ENCODE measurements around the gene HNRNPUL2. TPM values are rescaled to one million over a fixed set of nuclear protein-coding genes. Genes with fewer than 3 reads are reported as not detected.
"Not testable (repeated sequence)": the region's sequence is repeated elsewhere in the genome, so short reads cannot be mapped to it uniquely, and the experiment has no call there.

The HNRNPUL2 gene
- 4.1 and 5.1 TPM in 2 replicates for total RNA-seq (2014; rRNA removed; shearing (Covaris generic))
- 31.5 and 34.6 TPM in 2 replicates for polyA plus RNA-seq (2015; cell fraction: cytosol; rRNA removed)
- polyA plus RNA-seq (2015; cell fraction: nucleus; rRNA removed) = 16.6 and 17.5 TPM in 2 replicates

GRCh38 chr11:62727165-62727871 lies at the start of gene HNRNPUL2:
TSS of gene HNRNPUL2 (minus strand) at chr11:62727457. CDS start at chr11:62727156, 301 bp downstream.
- in situ Hi-C loops (cut with HindIII; ENCODE audit: low pct_unique_long_range_greater_than_20kb, low sequenced_read_pairs) = no loop called here
- peak; percentile 97 for DNase-seq (ENCODE audit: low read depth, low spot score)

DNA sequence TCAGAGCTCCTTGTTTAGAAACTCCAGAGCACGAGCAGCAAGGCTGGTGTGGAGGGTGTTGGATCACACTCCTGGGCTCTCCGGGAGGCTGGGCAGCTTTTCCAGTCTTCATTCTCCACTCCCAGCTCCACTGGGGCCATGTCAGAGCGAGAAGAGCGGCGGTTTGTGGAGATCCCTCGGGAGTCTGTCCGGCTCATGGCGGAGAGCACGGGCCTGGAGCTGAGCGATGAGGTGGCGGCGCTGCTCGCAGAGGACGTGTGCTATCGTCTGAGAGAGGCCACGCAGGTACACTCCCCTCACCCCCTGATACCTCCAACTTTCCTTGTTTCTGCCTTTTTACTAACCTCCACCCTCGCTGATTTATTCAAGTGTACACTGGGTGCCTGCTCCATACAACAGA lies 48.4 kb upstream of the HNRNPUL2 start:
- in situ Hi-C loops (cut with HindIII; ENCODE audit: low pct_unique_long_range_greater_than_20kb, low sequenced_read_pairs) = no loop called here
- DNase-seq (ENCODE audit: low read depth, low spot score) = no peak

GRCh38 chr11:62774407-62774806 lies 47.1 kb upstream of the HNRNPUL2 start:
- in situ Hi-C loops (cut with HindIII; ENCODE audit: low pct_unique_long_range_greater_than_20kb, low sequenced_read_pairs) = no loop called here
- no peak for DNase-seq (ENCODE audit: low read depth, low spot score)

DNA sequence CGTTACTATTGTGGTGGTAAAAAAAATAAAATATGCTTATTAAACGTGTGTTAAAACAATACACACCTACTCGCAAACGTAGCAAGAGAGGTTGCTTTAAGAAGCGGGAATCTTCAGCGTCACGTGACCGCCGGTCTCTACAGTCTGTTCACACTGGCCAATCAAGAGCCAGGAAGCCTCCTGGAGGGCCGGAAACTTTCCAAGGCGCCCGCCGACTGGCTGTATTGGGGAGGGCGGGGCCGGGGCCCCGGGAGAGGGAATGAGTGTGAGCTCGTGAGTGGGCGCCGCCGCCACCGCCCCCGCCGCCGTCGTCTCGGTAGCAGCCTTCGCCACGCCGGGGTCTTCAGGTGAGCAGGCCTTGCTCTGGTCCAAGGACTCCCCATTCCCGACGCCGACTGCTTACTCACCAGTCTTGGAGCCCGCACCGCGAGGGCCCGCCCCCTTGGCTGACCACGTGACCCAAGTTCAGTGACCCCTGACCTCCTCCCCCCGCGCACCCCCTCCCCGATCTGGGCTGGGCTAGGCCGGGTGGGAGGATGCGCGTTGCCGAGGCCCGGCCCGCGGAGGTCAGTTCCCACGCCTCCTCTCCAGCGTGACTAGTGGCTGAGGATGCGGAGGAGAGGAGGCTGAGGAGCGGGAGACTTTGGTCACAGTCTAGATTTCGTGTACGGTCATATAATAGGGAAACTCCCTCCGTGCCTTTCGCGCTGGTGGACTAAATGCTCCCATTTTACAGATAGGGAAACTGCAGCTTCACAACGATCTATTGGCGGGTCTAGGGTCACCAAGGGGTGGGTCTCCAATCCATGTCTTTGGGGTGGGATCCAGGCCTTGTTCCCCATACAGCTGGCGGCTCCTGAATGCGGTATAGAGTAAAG lies 44.1 kb upstream of the HNRNPUL2 start, which contains the start of gene TAF6L:
TSS of gene TAF6L (plus strand) at position 253 of the 878 bp plus-strand sequence. CDS start 4,388 bp downstream, outside the sequence.
- in situ Hi-C loops (cut with HindIII; ENCODE audit: low pct_unique_long_range_greater_than_20kb, low sequenced_read_pairs) = no loop called here

DNA sequence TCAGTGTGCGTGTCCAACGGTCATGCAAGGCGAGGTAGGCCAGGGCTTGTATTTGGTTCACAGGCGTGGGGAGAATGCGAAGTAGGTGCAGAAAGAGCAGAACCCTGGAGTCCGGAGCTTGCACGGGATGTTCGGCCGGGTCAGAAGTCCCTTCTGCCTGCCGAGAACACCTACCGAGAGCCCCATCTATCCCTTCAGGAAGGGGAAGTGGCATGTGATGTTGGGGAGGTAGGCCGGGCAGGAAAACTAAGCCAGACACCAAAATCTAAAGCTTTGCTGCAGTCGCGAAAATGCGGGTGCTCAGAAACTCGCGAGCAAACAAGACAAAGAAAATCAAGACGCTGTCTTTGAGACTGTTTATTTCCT lies 43.5 kb upstream of the HNRNPUL2 start:
- no peak for DNase-seq (ENCODE audit: low read depth, low spot score)
- in situ Hi-C loops (cut with HindIII; ENCODE audit: low pct_unique_long_range_greater_than_20kb, low sequenced_read_pairs) = no loop called here

More for the DNA sequence above, 44.1 kb upstream of the HNRNPUL2 start, which contains the start of gene TAF6L:
- DNase-seq (ENCODE audit: low read depth, low spot score) = peak; percentile 96

DNA sequence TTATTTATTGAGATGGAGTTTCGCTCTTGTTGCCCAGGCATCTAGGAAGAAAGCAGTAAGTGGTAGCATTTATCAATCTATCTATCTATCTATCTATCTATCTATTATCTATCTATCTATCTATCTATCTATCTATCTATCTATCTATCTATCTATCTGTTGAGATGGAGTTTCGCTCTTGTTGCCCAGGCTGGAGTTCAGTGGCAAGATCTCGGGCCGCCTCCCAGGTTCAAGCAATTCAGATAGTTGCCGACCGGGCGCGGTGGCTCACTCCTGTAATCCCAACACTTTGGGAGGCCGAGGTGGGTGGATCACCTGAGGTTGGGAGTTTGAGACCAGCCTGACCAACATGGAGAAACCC lies 33.6 kb upstream of the HNRNPUL2 start:
- in situ Hi-C loops (cut with HindIII; ENCODE audit: low pct_unique_long_range_greater_than_20kb, low sequenced_read_pairs); DNase-seq (ENCODE audit: low read depth, low spot score): not testable (repeated sequence)

DNA sequence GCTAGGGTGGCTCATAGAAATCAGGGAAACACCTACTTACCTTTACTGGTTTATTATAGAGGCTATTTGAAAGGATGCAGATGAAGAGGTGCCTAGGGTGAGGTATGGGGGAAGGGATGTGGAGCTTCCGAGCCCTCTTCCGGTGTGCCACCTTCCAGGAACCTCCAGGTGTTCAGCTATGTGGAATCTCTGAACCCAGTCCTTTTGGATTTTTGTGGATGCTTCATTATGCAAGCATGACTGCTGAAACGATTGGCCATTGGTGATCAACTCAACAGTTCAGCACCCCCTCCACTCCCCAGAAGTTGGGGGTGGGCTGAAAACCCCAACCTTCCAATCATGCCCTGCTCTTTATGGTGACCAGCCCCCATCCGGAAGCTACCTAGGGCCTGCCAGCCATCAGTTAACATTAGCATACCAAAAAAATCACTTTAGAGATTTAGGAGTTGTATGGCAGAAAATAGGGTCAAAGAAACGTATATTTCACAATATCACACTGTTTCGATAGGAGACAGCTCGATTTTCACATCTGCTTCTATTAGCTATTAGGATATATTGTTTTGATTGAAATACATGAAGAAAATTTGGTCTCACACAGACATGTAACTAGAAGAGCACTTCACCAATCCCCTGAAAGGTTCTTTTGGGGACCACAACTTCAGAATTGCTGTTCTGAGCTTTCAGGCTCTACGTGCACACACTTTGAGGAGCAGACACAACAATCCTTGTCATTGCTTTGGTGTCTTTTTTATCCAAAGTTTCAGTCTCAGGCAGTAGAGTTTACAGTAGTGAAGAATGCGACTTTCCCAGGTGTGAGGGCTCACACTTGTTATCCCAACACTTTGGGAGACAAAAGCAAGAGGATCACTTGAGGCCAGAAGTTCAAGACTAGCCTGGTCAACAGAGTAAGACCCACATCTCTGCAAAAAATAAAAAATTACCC lies 30.9 kb upstream of the HNRNPUL2 start:
- in situ Hi-C loops (cut with HindIII; ENCODE audit: low pct_unique_long_range_greater_than_20kb, low sequenced_read_pairs) = no loop called here
- DNase-seq (ENCODE audit: low read depth, low spot score) = no peak

GRCh38 chr11:62755086-62755615 lies 27.9 kb upstream of the HNRNPUL2 start:
- DNase-seq (ENCODE audit: low read depth, low spot score) = no peak
- in situ Hi-C loops (cut with HindIII; ENCODE audit: low pct_unique_long_range_greater_than_20kb, low sequenced_read_pairs) = no loop called here

GRCh38 chr11:62753736-62754603 lies 26.7 kb upstream of the HNRNPUL2 start, which contains the start of gene ZBTB3:
TSS of gene ZBTB3 (minus strand) at chr11:62754160. CDS start at chr11:62753664, 496 bp downstream.
- DNase-seq (ENCODE audit: low read depth, low spot score) = peak; percentile 98
- in situ Hi-C loops (cut with HindIII; ENCODE audit: low pct_unique_long_range_greater_than_20kb, low sequenced_read_pairs) = no loop called here

- no peak for DNase-seq (ENCODE audit: low read depth, low spot score)
- in situ Hi-C loops (cut with HindIII; ENCODE audit: low pct_unique_long_range_greater_than_20kb, low sequenced_read_pairs) = no loop called here
Observed at GRCh38 chr11:62752994-62753735, 25.9 kb upstream of the HNRNPUL2 start.

DNA sequence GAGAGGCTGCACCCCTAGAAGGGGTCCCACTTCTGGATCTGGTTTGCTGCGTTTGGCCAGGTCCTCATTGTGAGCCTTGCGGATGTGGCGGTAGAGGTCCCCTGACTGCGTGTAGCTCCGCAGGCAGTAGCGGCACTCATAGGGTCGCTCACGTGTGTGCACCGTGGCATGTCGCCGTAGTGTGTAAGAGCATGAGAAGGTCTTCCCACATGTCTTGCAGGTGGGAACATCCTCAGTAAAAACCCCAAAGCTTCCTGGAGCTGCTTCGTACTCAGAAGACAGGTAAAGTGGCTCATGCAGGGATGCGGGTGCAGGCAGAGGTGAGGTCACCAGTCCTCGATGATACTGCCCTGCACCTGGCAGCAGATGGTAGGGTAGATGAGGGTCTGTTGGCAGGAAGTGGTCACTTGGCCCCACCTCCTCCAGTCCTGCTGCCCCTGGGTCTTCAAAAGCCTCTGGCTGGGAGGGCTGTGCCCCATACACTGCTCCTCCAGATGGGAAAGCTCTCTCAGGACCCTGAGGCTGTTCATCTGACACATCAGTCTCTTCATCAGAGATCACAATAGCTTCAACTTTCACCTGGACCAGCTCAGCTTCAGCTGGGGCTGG lies 25.0 kb upstream of the HNRNPUL2 start:
- in situ Hi-C loops (cut with HindIII; ENCODE audit: low pct_unique_long_range_greater_than_20kb, low sequenced_read_pairs) = no loop called here
- no peak for DNase-seq (ENCODE audit: low read depth, low spot score)

GRCh38 chr11:62749931-62750330 lies 22.7 kb upstream of the HNRNPUL2 start:
- DNase-seq (ENCODE audit: low read depth, low spot score); in situ Hi-C loops (cut with HindIII; ENCODE audit: low pct_unique_long_range_greater_than_20kb, low sequenced_read_pairs): not testable (repeated sequence)

- DNase-seq (ENCODE audit: low read depth, low spot score) = peak; percentile 82
Observed at GRCh38 chr11:62747475-62748160, 20.4 kb upstream of the HNRNPUL2 start.

DNA sequence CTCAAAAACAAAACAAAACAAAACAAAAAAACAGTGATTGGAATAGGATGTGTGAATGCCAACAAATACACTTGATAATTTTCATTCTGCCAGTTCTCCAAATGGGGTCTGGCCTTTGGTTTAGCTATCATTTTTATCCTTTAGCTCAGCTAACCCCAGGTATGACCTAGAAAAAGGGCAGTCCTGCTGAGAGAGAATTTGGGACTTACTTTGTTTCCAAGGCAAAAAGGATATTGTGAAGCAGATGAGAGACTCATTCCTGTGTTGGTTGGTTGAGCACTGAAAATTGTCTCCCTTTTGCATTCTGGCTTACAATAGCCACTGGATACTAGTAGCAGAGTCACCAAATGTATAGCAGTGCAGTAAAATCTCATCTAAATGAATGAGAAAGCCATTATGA lies 9.9 kb upstream of the HNRNPUL2 start:
- in situ Hi-C loops (cut with HindIII; ENCODE audit: low pct_unique_long_range_greater_than_20kb, low sequenced_read_pairs) = no loop called here
- no peak for DNase-seq (ENCODE audit: low read depth, low spot score)

More at GRCh38 chr11:62747475-62748160, 20.4 kb upstream of the HNRNPUL2 start:
- in situ Hi-C loops (cut with HindIII; ENCODE audit: low pct_unique_long_range_greater_than_20kb, low sequenced_read_pairs) = no loop called here

DNA sequence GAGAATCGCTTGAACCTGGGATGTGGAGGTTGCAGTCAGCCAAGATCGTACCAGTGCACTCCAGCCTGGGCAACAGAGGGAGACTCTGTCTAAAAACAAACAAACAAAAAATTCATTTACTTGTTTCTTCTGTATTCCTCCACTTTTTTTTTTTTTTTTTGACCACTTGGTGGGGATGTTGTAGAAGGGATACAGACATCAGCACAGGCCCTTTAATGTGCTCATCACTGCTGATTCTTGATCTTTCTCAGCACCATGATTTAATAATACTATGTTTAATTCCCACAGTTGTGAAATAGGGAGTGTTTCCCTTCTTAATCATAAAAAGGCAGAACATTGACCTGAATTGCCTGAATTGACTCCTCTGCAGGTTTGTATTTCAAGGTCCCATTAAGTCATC lies 5.6 kb upstream of the HNRNPUL2 start:
- in situ Hi-C loops (cut with HindIII; ENCODE audit: low pct_unique_long_range_greater_than_20kb, low sequenced_read_pairs) = no loop called here

More for the DNA sequence above, 5.6 kb upstream of the HNRNPUL2 start:
- DNase-seq (ENCODE audit: low read depth, low spot score) = peak; percentile 68
